Measurements from ENCODE around the gene DTNBP1.

DNA sequence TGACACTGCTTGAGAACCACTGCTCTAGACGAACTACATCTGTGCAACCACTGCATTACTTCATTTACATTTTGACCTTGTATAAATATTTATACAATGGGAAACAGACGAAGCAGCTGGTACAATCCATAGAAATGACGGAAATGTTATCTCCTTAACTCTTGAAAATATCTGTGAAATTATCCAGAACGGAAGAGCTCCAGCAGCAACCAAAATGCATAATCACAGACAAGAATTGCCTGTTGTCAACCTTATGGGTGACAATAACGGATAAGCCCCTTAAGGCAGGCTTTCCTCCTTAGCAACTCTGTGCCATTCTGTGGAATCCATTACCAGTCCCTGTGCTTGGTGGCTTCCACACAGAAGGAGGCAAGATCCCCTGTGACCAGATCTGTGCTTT is 115.4 kb downstream of the DTNBP1 start:
- TF ChIP-seq CTCF (conservative IDR thresholded peaks at IDR 0.05) (no peak), ZFX (IDR thresholded peaks at IDR 0.05) (no peak)
